ENCODE data around the gene TP53.
"Not testable (repeated sequence)": the region's sequence is repeated elsewhere in the genome, so short reads cannot be mapped to it uniquely, and the experiment has no call there.

Gene TP53

DNA sequence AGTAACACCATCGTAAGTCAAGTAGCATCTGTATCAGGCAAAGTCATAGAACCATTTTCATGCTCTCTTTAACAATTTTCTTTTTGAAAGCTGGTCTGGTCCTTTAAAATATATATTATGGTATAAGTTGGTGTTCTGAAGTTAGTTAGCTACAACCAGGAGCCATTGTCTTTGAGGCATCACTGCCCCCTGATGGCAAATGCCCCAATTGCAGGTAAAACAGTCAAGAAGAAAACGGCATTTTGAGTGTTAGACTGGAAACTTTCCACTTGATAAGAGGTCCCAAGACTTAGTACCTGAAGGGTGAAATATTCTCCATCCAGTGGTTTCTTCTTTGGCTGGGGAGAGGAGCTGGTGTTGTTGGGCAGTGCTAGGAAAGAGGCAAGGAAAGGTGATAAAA is 14.1 kb downstream of the TP53 start:
- no peak for DNase-seq

DNA sequence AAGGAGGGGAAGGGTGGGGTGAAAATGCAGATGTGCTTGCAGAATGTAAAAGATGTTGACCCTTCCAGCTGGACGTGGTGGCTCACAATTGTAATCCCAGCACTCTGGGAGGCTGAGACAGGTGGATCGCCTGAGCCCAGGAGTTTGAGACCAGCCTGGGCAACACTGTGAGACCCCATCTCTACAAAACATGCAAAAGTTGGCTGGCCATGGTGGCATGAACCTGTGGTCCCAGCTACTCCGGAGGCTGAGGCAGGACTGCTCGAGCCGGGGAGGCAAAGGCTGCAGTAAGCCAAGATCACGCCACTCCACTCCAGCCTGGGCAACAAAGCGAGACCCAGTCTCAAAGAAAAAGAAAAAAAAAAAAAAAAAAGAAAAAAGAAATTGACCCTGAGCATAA is 18.8 kb downstream of the TP53 start:
- no peak for DNase-seq

DNA sequence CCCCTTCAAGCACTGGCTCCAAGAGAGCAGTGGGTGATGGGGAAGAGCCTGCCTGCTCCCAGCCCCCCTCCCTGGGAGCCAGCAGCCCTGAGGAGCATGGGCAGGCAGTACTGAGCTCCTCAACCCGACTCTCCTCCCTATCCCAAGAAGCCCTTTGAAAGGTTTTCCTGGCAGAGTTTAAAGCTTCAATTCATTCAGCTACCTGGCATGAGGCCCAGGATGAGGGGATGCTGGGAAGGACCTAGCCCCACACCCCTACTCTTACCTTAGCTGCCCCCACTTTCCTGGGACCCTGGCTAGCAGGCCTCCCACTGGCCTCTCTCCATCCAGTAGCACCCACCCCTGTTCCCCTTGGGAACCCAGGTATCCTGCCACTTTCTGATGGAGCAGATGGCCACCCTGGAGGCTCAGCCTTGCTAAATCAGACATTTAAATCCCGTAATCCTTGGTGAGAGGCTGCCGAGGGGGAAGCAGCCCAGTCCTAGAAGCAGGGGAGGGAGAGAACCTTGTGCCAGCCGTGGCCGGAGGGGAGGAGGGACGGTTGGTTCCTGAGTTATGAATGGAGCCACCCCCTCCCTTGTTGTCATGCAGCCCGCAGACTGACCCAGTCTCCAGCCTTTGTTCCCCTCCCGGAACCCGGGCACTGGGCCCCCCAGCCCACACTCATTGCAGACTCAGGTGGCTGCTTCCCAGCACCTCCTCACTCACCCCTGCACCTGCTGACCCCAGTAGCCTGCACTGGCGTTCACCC is 19.5 kb downstream of the TP53 start:
- DNase-seq: no peak

GRCh38 chr17:7656958-7657609 is 30.2 kb downstream of the TP53 start:
- no peak for DNase-seq

- no peak for DNase-seq
Observed at GRCh38 chr17:7655541-7655840, 31.8 kb downstream of the TP53 start.

GRCh38 chr17:7654832-7655540 is 32.3 kb downstream of the TP53 start:
- no peak for DNase-seq

- DNase-seq: no peak
Observed at GRCh38 chr17:7652388-7653356, 34.6 kb downstream of the TP53 start.

- DNase-seq: no peak
Observed at GRCh38 chr17:7651665-7652387, 35.5 kb downstream of the TP53 start.

- no peak for DNase-seq
Observed at GRCh38 chr17:7651097-7651664, 36.1 kb downstream of the TP53 start.

DNA sequence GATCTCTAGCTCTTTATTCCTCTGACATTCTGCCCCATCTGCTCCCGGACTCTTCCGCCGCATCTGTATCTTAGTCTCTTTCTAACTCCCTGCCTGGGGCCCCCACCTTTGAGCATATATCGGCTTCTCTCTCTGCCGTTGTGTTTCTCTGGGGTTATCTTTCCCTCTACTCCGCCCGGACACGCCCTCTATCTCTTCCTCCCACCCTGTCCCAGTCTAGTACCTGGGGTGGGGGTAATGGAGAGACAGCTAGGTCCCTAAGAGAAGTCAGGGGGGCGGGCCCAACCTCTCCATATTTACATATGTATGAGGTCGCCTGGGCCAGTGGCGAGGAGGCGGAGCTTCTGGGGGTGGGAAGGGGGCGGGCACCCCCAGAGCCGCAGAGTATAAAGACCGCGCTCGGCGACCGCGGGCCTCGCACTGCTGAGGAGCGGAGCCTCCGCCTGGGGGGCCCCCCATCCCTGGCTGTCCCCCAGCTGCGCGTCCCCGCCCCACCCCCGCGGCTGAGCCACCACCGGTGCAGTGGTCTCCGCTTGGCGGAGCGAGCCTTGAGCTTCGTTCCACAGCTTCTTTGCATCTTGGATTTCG is 36.7 kb downstream of the TP53 start, which contains the start of gene ATP1B2:
ATP1B2 (plus strand) TSS at position 418 of the 588 bp plus-strand sequence. CDS start 593 bp downstream, outside the sequence.
- DNase-seq: no peak

GRCh38 chr17:7647018-7647417 is 40.3 kb downstream of the TP53 start:
- no peak for DNase-seq

DNA sequence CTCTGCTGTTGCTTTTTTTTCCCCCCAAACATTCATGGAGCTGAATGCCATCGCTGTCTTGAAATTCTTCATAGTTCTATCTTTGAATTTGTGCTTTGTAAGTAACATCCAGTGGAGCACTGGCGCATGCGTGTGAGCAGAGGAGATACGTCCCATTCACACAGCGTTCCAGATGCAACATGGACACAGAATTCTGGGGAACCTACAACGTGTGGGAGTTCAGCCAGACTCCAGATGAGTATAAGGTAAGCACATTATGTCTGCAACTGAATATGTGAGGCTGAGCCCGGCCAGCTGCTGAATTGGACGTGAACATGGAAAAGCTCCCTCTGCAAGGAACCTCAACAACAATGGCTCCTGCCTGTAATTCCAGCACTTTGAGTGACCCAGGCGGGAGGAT is 40.8 kb downstream of the TP53 start:
- no peak for DNase-seq

DNA sequence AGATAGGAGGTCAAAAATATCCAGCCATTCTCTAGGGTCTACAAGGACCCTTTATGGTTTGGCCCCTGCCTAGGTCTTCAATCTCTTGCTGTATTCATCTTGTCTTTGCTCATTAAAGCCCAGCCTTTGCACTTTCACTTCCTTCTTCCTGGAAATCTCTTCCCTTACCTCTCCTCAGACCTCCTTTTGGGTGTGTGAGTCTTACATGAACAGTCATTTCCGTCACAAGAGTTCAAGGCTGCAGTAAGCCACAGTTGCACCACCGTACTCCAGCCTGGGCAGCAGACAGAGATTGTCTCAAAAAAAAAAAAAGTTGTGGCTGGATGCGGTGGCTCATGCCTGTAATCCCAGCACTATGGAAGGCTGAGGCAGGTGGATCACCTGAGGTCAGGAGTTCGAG is 42.5 kb downstream of the TP53 start:
- DNase-seq: no peak

GRCh38 chr17:7641635-7642034 is 45.7 kb downstream of the TP53 start:
- DNase-seq: not testable (repeated sequence)

- DNase-seq: no peak
Observed at GRCh38 chr17:7640783-7641182, 46.5 kb downstream of the TP53 start.

DNA sequence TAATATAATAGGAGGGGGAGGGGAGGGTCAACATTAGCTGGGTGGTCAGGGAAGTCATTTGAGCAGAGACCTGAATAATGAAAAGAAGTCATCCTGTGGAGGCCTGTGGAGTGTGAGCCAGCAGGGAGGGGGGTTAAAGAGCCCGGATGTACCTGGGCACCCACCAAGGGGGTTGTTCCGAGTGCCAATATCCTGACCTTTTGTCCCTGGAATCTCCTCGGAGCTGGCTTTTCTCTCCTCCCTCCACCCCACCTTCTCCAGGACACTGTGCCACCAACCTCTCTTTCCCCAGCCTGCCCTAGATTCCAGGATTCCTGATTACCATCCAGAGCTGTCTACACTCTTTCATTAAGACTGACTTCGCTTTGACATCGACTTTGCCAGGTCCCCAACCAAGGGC is 51.1 kb downstream of the TP53 start:
- no peak for DNase-seq

DNA sequence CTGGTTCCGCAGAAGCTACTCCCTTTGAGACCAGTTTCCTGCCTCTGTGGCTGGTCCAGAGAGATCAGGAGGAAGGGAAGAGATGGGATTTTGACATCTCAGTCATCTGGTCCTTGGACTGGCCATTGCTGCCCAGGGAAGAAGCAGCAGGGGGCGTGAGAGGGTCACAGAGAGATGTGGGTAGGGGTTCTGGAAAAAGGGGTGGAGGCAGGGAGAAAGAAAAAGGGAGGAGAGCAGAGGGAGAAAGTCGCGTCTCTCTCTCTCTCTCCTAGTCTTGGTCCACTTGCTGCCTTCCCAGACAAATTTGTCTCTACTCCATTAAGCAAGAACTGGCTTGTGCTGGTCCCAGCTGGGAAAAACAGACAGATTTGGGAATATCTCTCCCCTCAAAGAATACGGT is 52.9 kb downstream of the TP53 start:
- no peak for DNase-seq

DNA sequence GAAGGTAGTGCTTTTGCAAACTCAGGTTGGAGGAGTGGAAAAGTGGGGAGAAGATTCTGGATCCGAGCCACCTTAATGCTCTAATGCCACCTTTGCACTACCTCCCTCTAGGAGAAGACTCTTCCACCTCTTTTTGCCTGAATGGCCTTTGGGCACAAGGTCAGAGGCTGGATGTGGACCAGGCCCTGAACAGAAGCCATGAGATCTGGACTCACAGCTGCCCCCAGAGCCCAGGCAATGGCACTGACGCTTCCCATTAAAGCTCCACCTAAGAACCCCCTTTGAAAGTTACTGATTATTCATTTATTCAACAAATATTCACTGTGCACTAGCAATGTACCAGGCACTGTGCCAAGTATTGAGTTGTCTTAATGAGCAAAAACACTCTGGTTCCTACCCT is 54.2 kb downstream of the TP53 start:
- DNase-seq: no peak

GRCh38 chr17:7632492-7632894 is 54.8 kb downstream of the TP53 start:
- no peak for DNase-seq

- DNase-seq: no peak
Observed at GRCh38 chr17:7631398-7632380, 55.6 kb downstream of the TP53 start.

Data from NCI-H446 treated with DMSO at 0.1 percent for 48 hours (cell line).